HG03565 (cell line): ENCODE measurements around the gene SIRT7.
A peak's percentile ranks its signal among the peaks of the same experiment; 100 is the strongest.
"Not testable (repeated sequence)": the region's sequence is repeated elsewhere in the genome, so short reads cannot be mapped to it uniquely, and the experiment has no call there.

Experiments used
- ATAC-seq: cut with Tn5 transposase; IDR thresholded peaks from one replicate; pipeline ENCODE4 v1.9.1; 2021; ENCODE audit warnings: mild to moderate bottlenecking, moderate library complexity; ENCODE audit not compliant: unreplicated experiment

Gene SIRT7

DNA sequence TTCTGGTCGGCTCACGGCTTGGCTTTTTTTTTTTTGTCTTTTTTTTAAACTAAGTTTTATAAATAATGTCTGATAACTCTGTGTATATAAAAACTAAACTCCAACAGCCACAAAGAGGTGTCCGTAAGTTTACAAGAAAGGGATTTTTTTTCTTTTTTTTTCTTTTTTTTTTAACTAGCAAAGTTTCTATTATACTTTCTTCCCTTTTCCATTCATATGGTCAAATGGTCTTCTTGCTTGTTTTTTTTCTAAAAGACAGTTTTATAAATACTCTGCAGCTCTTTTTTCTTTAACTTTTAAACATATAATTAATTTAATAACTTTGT, 3.5 kb upstream of the SIRT7 start:
- ATAC-seq, result no peak

DNA sequence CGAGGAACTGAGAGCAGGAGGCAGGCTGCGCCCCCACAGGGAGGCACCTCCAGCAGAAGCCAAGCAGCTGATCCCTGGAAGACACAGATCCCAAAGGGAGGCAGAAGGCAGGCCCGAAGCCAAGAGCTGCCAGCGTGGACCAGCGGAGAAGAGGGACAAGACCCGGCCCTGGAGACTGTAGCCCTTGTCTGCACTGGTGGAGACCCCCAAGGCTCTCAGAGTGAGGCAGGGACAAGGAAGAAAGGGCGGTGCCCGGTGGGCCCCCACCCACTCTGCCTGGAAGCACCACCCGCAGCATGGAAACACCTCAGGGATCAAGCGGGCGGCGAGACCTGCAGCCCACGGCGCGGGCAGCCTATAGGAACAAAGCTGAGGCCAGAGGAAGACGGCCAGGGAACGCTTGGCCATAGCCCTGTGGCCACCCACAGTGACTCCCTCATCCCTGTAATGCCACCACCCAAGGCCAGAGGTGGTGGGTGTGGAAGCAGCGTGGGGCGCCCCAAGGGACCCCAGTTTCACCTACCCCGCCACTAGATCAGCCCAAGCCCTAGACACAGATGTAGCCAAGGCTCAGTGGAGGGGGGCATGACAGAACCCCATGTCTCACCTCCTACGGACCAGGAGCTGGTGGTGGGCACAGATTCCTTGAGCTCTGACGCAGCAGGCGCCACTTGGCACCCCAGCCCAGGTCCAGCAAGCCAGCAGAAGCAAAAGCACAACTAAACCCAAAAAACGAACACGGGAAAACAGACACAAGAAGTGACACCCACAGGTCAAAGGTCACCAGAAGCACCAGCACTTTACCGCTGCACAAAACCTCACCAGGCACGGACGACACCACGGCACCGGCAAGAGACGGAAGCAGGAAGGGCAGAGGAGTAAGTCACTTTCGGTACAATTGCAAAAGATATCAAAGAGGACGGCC, 2.9 kb upstream of the SIRT7 start:
- ATAC-seq, result no peak

DNA sequence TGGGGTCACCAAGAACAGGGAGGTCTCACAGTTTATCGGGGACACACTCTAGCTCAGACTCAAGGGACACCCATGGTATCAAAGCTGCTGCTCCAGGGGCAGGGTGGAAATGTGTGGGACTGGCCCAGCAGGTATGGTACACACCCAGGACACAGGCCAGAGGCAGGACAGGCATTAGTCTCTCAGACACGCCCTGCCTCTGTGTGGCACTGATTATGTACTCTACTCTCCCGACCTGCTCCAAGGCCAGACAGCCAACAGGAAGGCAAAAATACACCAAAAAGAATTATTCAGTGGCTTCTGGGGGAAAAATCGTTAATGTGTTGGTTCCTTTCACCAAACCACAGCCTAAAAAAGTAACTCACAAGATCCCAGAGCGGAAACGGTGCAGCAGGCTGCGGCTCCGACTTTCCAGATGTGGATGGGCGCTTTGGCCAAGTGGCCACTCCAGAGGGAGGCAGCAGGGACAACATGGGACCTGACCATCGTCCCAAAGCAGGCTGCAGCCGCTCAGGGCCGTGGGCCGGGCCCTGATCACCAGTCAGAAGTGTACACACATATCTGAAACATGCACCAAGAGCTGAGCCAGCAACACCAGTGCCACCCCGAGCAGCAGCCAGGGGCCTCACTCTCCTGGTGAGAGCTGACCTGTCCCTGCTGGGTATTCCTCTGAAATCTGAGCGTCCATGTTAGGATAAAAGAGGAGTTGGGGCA, 1.0 kb upstream of the SIRT7 start:
- ATAC-seq, result no peak

DNA sequence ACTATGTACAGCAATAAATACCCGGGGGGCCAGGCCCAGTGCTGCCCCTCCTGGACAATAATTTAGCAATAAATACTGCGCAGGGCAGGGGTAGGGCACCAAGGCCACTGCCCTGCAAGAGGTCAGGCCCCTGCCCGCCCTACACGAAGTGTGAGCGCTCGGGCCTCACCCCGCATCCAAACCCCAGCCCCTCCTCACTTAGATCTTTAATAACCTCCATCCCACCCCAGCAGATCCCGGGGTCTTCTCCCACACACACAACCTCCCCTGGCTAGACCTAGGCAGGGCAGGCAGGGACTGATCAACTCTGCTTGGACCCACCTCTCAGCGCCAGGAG, 325 bp upstream of the SIRT7 start:
- ATAC-seq, result not testable (repeated sequence)

DNA sequence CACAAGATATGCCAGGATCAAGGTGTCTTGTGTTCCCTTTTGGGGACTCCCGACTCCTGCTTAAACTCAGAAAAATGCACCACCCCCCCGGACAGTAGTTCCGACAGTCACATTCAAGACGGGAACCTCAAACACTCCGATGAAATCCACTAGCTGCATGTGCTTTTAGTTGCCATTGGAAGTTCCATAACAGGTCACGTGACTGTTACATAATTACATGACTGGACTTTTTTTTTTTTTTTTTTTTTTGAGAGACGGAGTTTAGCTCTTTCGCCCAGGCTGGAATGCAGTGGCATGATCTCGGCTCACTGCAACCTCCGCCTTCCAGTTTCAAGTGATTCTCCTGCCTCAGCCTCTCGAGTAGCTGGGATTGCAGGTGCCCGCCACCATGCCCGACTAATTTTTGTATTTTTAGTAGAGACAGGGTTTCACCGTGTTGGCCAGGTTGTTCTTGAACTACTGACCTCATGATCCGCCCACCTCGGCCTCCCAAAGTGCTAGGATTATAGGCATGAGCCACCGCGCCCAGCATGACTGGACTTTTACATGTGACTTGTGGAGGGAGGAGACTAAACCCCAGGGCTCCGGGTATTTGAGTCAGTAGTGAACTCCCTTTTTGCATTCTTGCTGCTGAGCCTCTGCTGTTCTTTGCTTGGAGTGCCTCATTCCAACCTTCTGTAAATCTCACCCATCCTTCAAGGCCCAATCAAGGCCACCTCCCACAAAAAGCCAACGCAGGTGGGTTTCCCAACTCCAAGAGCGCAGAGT, 1.6 kb downstream of the SIRT7 start:
- ATAC-seq, result no peak

DNA sequence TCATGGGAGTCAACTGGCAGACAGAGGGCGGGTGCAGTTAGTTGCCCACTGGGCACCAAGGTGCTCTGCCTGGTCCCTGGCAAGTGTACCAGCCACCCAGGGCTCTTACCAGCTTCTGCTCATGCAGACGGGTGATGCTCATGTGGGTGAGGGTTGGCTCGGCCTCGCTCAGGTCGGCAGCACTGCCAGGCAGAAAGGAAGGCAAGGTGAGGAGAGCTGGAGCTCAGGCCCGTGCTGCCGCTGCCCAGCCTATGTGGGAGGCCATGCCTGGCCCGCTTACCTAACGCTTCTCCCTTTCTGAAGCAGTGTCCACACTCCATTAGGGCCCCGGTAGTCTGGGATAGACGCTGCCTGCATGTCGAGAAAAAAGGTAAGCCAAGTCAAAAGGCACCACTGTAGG, 2.6 kb downstream of the SIRT7 start:
- no peak for ATAC-seq

DNA sequence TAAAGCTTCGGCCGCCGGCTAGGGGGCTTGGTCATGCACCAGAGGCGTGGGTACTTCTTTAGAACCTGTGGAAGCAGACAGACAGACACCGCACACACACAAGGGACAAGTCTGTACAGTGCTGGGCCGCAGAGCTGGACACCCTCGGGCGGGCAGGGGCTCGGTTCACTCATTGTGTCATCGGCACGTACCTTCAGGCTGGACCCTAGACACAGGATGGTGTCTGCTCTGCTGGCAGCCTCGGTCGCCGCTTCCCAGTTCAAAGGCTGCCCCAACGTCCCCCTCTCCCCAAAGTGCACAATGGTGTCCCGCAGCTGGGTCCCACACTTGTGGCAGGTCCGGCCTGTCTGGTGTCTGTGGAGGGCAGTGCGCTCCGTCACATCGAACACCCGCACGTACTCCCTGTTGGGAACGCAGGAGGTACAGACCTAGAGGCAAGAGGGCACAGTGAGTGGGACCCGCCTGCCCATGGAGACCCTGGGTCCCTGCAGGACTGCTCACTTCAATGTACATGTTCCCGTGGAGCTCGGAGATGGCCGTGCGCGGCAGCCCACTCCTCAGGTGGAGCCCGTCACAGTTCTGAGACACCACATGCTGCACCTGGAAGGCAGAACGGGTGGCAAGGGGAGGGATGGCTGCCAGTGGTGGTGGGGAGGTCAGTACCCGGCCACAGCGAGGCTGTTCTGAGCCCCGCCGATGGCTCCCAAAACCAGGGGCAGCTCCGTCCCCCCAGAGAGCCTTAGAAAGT, 3.7 kb downstream of the SIRT7 start:
- ATAC-seq, result no peak

DNA sequence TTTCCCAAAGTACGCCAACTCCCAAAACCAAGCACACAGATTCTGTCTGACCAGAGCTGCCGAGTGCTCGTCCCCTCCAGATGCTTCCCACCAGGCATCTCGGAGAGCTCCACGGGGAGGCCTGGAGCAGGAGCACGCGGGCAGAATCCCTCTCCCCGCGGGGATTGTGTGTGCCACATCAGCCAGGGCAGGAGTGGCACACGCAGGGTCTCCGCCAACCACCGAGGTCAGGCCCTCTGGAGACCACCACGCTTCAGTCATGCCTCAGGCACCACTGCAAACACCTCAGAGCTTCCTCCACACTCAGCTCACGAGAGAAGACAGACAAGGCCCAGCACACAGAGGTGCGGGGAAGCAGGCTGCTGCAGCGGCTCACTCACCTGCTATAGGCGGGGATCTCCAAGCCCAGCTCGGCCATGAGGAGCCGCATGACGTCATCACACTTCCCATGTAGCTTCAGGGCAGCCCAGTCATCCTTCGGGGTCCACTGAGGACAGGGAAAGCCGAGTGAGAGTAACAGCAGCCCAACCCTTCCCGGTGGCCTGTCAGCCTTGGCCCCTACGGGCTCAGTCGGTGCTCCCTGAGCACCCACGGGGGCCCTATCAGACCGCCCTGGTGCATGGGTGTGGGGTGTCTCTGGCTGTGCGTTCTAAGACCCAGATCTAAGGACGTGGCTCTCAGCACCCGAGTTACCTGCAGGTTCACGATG, 4.4 kb downstream of the SIRT7 start:
- no peak for ATAC-seq

DNA sequence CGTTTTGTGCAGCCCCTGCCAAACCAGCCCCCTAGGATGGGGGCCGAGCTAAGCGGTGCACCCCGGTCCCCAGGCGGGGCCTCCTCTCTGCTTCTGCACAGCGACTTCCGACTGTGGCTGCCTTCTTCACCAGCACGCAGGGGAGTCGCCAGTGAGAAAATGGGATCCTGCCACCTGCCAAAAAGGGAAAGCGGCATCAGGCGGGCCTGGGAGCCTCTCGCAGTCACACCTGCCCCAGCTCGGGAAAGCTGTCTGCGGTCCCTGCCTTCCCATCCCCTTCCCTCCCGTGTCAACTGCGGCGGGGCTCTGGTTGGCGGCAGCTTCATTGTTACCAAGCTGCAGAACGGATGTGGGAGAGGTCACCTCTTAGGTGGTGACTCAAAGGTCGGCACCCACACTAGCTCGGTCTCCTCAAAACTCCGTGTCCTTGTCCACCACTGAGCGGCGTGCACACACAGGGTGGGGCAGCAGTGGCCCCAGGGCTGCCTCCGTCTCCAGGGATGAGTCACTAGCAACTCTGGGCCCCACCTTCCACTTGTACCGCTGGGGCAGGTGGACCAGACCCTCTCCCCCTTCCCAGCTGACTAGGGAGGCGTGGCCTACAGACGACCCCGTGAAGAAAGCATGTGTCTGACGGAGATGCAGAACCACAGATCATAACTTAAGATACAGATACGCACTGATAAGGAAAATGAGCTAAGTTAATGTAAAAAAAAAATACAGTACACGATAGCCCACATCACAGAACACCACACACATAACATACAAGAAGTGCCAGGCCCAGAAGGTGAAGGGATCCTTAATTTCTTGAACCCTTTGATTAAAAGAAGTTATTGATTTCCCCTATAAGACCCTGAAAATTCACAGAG, 5.3 kb downstream of the SIRT7 start:
- ATAC-seq, result no peak

DNA sequence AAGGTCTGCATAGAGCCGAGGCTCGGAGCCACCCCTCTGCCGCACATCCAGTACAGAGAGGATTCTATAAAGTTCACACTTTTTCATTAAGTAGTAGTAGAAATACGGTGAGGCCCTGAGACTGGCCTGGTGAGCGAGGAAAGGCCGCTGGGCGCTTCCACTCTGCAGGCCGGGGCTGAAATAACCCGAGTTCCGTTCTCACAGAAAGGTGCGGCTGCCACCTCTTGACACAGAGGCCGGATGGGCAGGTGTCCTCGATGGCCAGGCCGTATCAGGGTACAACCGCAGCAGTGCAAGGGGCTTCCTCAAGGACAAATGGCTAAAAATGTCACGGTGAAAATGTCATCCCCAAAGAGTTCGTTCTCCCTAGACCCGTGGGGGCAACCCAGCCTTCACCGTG, 6.0 kb downstream of the SIRT7 start:
- no peak for ATAC-seq

DNA sequence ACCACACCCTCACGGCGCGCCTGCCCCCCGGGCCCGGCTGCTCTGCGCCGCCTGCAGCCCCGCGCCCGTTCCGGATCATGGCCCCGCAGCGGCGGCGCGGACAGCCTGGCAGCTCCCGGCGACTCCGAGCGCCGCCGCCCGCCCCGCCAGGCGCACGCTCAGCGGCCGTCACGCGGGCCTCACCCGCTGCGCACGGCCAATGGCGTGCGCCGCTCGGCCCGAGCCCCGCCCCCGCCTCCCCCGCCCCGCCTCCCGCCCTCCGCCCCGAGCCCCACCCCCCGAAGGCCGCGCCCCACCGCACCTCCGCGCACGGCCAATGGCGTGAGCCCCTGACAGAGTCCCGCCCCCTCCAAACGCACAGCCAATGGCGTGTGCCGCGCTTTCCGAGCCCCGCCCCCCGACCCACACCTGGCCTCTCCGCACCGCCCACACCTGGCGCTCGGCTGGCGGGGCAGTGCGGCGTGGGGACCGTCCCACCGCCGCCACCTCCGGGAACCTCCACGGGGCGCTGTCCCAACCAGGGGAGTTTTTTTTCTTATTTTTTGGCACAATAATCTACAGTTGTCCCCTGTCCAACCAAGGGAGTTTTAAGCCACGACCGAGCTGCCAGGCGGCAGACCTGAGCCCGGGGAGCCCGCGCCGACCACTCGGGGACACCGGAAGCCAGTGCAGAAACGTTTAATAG, 6.6 kb downstream of the SIRT7 start, which contains the start of gene PCYT2:
Gene PCYT2, minus strand, starts transcription at position 123 of the 685 bp plus-strand sequence. Its CDS starts 44 bp downstream, at position 79.
- ATAC-seq, result peak; percentile 52

DNA sequence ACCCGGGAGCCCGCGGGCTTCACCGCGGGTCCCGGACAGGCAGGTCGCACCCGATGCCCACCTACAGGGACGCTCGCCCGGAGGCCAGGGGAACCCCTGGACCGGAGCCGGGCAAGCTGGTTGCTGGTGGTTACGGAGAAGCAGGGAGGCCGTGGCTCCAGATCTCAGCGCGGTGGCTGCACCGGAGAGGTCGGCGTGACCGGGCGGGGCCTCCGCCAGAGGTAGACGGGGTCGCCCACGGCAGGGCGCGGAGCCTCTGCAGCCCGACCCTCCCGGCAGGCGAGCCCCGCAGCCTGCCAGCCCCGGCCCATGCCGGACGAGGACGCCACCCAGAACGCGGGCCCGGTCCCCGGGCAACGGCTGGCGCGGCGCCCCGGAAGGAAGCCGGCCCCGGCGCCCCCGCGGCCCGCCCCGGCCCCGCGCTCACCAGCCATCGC, 7.1 kb downstream of the SIRT7 start:
- peak; percentile 26 for ATAC-seq

DNA sequence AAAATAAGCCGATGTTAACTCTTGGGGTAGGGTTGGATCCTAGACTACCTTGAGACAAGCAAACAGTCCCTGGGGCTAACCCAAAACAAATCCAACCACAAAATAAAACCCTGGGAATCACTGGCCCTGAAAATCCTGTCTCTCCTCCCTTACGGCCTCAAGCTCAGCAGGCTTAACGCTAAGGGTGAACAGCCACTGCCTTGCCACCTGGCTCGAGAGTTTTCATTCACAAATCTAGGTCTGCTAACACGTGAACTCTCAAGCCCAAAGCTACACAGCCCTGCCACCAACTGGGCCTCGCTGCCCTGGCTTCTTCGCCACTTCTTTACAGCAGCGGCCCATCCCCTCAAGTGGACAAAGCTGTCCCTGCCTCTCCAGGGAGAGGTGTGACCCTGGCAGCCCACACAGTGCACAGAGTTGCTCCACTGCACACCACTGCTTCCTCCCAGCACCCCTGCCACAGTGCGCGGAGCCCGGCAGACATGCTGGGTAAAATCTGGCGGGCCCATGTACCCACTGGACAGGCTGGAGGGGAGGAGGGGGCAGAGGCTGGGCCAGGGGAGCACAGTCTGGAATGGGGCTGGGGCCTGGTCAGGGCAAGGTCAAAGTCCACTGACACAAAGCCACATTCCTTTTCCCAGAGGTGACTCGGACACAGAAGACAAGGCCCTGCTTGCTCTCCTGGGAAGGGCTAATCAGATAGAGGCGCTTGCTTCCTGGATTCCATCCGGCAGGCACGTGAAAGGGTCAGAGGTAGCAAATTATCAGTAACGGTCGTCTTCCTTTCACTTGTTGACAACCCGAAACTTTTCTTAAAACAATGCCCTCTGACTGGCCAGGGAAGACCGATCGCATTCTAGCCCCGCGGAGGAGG, 7.8 kb downstream of the SIRT7 start:
- ATAC-seq, result no peak

DNA sequence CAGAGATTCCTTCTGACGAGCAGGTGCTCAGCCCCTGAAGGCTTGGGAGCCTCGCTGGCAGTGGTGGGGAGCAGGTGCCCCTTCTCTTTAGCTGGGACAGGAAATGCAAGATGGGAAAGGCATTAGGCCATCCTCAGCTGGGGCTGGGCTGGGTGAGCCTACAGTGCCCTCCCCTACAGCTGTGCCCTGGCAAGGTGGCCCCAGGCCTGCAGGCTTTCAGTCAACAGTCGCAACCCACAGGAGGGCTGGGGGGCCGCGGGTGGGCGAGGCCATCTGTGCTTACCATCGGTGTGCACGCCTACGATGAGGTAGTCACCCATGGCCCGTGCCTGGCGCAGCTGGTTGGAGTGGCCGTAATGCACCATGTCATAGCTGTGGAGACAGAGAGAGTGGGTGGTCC, 8.7 kb downstream of the SIRT7 start:
- ATAC-seq, result no peak

DNA sequence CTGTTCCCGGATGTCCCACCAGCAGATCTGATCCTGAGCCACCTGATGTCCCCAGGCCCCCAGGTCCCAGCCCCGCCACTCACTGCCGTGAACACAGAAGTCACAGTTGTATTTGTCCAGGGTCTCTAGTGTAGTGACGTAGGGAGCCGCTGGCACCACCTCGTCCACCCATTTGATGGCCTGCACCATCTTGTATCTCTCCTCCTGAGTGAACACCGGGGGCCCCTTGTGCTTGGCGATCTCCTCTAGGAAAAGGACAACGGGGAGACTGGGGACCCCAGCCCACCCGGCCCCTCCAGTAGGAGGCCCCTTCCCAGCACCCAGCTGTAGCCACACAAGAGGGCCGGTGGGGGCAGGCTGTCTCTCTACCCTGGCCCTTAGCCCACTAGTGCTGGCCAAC, 9.2 kb downstream of the SIRT7 start:
- ATAC-seq, result no peak

DNA sequence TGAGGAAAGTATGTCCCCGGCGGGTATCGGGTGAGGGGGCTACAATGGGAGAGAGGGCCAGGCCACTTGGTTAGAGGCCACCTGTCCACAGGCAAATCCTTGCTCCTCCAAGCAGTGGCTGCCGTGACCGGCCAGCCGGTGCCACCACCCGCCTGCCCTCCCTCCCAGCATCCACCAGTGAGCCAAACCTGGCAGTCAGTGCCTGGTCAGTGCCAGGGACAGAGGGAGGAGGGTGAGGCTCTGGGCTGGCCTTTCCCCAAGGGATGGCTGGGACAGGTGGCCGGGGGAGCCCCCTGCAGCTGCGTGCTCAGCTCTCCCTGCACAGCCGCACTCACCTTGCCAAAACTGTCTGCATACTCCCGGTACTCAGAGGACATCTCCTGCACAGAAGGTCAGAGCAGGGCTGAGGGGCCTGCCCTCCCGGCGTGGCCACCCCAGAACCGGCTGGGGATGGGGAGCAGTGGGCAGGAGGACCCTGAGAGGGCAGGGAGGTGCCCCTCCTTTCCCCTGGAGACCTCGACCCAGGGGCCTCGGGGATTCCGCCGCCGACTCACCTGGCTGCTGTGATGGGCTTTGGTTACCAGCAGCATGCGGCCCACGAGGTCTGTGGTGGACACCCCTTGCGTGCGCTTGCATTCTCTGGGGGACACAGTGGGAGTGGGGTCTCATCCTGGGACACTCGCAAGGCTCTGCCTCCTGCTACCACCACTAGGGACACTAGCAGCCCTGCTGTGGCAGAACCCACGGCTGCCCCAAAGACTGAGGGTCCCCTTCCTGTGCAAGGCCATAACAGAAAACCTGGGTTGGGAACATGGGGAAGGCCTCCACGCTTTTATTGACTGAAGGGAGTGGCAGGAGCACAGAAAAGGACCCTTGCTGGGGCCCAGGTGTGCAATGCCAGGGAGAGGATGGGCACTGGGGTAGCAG, 10.5 kb downstream of the SIRT7 start:
- no peak for ATAC-seq
